GM18505 (cell line): ENCODE data around the gene DDX17.

Experiments used
- ATAC-seq: cut with Tn5 transposase; IDR thresholded peaks from one replicate; pipeline ENCODE4 v1.9.1; 2021; ENCODE audit not compliant: unreplicated experiment
- POLR2A ChIP-seq: IDR thresholded peaks from 4 replicates; pipeline ENCODE4 v1.6.1; 2011; ENCODE audit warnings: borderline replicate concordance; ENCODE audit not compliant: insufficient read depth, insufficient read length; ENCODE audit errors: extremely low read depth

The DDX17 gene

DNA sequence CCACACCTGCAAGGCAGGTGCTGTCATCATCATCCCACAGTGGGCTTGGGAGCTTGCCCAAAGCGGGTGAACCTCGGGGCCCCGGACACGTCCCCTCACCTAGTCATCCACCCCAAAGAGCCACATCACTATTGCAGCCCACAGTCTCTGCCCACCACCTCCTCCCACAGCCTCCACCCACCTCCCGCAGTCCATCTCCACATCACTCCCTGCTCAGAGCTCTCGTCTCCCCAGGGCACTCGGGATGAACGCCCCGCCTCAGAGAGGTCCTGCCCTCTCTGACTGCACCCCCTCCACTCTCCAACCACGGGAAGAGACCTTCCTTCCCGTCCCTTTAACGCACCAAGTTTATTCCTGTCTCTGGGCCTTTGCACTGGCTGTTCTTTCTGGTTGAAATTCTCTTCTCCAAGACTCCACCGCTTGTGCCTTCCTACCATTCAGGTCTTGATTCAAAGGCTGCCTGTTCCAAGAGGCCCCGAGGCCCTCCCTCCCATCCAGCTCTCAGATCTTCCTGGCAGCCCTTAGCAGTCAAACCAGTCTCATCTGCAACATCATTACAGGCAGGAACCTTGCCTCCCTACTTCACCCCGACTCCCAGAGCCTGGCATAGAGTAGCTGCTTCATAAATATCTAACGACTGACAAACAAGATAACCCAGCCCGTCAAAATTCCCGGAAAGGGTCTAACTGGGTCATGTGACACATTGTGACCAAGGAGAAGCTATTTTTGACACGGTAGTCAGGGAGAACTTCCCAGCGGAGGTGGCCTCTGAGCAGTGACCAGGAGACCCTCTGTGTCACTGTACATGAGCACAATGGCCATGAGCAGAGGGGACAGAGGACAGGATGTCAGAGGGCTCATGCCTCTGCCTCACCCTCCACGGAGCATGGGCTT, 62.2 kb downstream of the DDX17 start:
- TF ChIP-seq POLR2A = no peak
- no peak for ATAC-seq

DNA sequence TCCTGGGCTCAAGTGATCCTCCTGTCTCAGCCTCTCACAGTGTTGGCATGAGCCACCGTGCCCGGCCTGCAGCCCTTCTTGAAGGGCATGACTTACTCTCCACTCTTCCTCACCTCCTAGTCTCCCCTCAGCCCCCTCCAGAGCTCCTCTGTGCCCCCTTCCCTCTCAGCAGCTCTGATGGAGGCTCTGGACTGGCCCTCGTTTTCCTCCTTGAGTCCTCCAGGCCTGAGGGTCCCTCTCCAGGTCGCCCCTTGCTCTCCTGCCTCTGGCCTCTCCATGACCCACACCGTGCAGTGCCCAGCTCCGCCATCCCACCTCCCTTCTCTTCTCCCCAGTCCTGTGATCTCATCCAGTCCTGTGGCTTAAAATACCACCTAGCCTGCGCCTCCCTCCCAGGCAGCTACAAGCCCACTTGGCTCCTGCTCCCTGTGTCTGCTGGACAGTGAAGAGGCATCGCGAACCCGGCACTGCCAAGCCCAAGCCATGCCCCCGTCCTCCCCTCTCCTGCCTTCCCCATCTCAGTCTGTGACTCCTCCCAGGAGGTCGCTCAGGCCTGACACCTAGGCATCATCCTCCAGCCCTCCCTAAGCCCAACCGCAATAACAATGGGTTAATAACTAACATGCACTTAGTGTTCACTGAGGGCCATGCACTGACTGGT, 63.0 kb downstream of the DDX17 start:
- ATAC-seq = no peak
- no peak for TF ChIP-seq POLR2A

DNA sequence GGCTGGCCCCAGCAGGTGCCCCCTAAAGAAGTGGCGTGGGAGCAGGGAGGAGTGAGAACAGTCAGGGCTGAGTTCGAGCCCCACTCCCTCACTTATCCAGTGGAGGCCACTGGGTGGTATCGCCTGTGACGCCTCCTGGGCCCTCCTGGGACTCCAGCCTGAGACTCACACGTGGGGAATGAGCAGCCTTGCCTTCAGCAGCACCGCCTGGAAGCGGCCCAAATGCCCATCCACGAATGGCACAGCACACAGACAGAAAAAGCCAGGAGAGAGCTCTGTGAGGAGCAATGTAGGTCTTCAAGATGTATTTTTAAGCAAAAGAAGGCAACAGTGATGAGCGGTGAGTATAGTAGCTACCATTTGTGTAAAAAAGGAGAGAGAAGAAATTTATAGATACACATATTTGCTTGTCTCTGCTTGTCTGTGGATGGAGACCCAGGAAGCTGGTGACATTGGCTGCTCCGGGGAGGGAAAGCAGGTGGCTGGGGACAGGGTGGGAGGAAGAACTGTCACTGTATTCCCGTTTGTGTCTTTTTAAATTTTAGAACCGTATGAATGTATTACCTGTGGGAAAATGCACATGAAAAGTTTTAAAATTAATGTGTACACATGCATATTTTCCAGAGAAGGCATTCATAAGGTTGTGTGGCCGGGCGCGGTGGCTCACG, 64.4 kb downstream of the DDX17 start:
- TF ChIP-seq POLR2A = no peak

DNA sequence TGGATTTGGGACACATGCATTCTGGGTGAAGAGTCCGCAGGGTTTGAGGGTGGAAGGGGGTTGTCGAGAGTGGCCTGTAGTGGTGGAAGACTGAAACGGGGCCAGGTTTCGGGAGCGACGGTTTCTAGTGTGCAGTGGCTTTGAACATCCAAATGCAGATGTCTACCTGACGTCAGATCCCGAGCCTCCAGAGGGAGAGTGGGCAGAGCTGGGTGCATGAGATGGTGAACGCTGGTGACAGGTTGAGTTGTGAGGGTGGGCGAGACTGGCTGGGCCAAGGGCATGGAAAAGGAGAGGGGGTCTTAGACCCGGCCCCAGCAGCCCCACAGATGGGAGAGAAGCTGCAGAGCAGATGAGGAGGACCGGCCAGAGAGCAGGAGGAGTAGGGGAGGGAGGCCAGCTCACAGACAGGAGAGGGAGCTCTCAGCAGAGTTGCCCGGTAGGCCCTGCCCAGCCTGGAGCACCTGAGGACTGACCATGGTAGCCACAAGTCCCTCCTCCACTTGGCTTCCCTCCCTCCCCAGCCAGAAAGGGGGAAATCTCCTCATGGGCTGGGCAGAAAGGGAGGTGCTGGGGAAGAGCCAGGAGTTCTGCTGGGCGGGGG, 65.3 kb downstream of the DDX17 start:
- no peak for TF ChIP-seq POLR2A
- ATAC-seq = no peak

More for the DNA sequence above, 64.4 kb downstream of the DDX17 start:
- ATAC-seq = no peak

DNA sequence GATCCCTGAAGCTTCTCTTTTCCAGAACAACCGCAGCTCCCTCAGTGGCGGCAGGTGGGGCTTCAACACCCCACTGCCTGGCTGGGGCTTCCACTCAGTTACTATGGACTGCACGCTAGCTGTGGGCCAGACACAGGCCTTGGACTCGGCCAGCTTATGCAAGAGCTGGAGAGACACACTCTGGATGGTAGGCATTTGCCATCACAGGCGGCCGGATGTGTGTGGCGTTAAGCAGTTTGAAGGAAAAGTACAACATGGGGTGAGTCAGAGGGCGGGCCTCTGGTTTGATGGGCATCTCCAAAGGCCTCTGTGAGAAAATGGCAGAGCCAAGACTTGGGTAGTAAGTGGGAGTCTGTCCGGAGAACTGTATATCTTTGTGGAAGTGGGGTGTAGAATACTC, 68.7 kb downstream of the DDX17 start:
- TF ChIP-seq POLR2A = no peak
- no peak for ATAC-seq

DNA sequence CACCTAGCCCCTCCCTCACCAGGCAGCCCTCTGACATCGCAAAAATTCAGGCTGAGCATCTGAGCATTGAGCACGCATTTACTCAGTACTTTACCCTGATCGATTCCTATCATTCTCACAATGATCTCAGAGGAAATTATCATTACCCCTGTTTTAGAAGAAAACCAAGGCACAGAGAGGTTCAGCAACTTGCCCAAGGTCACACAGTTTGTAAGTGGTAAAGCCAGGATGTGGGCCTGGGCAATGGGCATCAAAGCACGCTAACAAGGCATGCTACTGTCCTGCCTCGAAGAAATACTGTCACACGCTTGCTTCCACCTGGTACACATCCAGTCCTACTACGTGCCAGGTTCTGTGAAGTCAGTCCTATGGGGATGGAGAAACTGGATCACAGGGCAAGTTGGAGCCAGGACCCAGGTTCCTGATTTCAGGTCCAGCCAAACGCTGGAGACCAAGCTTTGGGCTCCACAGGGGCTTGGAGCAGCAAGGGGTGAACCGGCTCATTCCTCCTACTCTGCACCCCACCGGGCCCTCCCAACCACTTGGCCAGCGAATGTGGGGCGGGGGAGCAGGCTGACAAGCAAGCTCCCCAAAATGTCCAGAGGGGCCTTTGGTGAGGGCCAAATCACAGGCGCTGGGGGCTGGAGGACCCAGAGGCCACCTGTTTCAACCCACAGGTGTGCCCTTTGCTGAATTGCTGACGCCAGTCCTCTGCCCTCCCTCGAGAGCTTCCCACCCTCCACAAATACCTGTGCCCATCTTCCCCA, 69.3 kb downstream of the DDX17 start:
- no peak for TF ChIP-seq POLR2A
- no peak for ATAC-seq

DNA sequence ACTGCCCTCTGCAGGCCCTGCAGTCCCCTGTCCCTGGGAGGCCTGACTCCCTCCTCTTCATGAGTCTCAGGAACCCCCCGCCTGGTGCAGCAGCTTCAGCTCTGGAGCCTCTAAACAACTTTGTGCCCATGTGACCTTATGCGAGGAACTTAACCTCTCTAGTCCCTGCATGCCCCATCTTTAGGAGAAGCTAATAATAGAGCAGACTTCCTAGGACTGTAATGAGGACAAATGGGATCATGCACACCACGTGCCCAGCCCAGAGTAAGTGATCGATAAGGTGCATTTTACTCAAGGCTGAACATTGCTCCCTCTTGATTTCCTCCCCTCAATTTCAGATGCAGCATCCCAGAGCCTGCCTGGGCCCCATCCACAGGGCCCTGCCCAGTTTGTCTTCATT, 70.1 kb downstream of the DDX17 start:
- ATAC-seq = no peak
- TF ChIP-seq POLR2A = no peak

DNA sequence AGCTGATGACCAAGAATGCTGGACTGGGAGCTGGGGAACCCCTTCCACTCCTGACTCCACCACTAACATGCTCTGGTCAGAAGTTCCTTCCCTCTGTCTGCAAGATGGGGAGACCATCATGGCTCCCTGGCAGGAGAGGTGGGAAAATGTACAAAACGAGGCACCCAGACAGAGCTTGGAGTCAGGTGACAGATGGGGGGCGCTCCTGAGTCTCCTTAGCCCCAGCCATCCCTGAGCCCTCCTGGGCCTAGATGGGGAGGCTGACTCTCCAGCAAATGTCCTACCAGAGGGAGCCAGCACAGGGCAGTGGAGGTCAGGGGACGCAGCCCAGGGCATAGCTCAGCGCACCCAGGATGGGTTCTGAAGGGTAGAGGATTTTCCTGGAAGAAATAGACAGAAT, 71.1 kb downstream of the DDX17 start:
- ATAC-seq = no peak
- TF ChIP-seq POLR2A = no peak

DNA sequence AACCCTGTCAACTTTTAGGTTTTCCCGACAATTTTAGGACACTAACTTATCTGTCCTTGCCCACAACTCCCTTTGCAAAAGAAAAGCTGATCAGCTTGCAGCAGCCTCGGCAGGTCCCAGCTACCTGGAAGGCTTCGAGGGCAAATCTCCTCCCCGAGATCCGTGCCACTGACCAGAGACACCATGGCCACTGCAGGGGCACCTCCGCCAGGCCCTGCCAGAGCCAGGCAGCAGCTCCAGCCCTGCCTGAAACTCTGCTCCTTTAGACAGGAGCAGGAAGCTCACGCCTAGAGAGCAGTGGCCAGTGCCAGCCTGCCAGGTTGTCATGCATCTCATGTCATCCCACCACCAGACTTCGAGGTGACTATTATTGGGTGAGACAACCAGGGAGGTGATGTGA, 72.2 kb downstream of the DDX17 start:
- ATAC-seq = no peak

More for the DNA sequence above, 72.2 kb downstream of the DDX17 start:
- TF ChIP-seq POLR2A = no peak
